ENCODE data around the gene KHDRBS2.

The KHDRBS2 gene

DNA sequence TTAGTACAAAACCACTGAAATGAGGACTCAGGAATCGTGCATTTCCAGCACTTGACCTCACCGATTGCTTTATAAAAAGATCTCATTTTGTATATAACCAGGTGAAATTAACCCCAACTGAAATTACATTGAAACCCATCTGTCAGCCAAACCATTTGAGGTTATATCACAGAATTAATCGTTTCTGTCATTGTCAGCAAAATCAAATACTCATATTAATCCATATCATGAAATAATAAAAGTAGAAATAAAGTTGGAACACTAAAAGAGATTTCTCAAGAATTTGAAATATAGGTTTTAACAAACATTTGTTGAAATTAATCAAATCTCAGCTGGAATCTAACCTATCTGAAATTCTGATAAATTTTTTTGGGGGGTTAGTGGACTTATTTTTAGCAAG, 23.7 kb downstream of the KHDRBS2 start:
- TF ChIP-seq, protein P1, sequence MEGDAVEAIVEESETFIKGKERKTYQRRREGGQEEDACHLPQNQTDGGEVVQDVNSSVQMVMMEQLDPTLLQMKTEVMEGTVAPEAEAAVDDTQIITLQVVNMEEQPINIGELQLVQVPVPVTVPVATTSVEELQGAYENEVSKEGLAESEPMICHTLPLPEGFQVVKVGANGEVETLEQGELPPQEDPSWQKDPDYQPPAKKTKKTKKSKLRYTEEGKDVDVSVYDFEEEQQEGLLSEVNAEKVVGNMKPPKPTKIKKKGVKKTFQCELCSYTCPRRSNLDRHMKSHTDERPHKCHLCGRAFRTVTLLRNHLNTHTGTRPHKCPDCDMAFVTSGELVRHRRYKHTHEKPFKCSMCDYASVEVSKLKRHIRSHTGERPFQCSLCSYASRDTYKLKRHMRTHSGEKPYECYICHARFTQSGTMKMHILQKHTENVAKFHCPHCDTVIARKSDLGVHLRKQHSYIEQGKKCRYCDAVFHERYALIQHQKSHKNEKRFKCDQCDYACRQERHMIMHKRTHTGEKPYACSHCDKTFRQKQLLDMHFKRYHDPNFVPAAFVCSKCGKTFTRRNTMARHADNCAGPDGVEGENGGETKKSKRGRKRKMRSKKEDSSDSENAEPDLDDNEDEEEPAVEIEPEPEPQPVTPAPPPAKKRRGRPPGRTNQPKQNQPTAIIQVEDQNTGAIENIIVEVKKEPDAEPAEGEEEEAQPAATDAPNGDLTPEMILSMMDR (conservative IDR thresholded peaks at IDR 0.05; ENCODE audit: low read length) = no peak
- no peak for TF ChIP-seq EZH2phosphoT487 (IDR thresholded peaks at IDR 0.05; ENCODE audit: borderline replicate concordance)
- Histone ChIP-seq H3K9me2 (replicated peaks; ENCODE audit: low read depth, low read length) (no peaks in the 10 kb centered on the region), H3K9ac (ENCODE audit: low read depth, low read length, poor library complexity, severe bottlenecking) (no peak overlapping the region), H3K27me3 (ENCODE audit: insufficient read depth, low read length, poor library complexity, severe bottlenecking) (no peaks in the 10 kb centered on the region), H3K36me3 (ENCODE audit: insufficient read depth, low read length) (no peaks in the 10 kb centered on the region), H3K4me2 (ENCODE audit: low read depth, low read length, poor library complexity, severe bottlenecking) (no peak overlapping the region), H3F3A (ENCODE audit: low read depth) (no peaks in the 10 kb centered on the region), H2AFZ (ENCODE audit: low read length) (no peak overlapping the region), H3K79me2 (ENCODE audit: insufficient read depth, low read length) (no peaks in the 10 kb centered on the region), H3K4me1 (ENCODE audit: insufficient read depth, low read length, poor library complexity, severe bottlenecking) (no peaks in the 10 kb centered on the region), H4K20me1 (ENCODE audit: insufficient read depth, low read length, poor library complexity, severe bottlenecking) (no peaks in the 10 kb centered on the region), H3K4me3 (ENCODE audit: low read length, poor library complexity, severe bottlenecking) (no peak overlapping the region), H3K9me3 (ENCODE audit: insufficient read depth, low read depth, low read length) (no peaks in the 10 kb centered on the region)

DNA sequence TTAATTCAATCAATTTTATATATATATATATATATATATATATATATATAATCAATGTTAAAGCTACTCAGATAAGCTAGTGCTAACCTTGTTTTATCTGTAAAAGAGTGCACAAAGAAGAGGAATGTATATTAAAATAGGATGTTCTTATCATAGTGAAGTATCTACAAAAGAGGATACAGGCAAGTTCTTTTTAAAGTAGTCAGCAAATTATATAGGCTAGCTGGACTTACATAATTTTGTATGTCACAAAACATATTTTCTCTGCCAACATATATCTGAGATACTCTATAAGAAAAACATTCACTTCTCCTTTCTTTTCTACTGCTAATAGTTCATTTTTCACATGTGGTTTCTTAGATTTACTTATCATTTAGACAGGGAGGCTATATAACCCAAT, 39.9 kb downstream of the KHDRBS2 start:
- no peaks in the 10 kb centered on the region for H3K9me3 ChIP-seq (ENCODE audit: insufficient read depth, low read depth, low read length)
- no peaks in the 10 kb centered on the region for H3K27me3 ChIP-seq (ENCODE audit: insufficient read depth, low read length, poor library complexity, severe bottlenecking)
- no peaks in the 10 kb centered on the region for H3F3A ChIP-seq (ENCODE audit: low read depth)
- no peak overlapping the region for H3K9ac ChIP-seq (ENCODE audit: low read depth, low read length, poor library complexity, severe bottlenecking)
- no peaks in the 10 kb centered on the region for H4K20me1 ChIP-seq (ENCODE audit: insufficient read depth, low read length, poor library complexity, severe bottlenecking)
- H3K4me1 ChIP-seq (ENCODE audit: insufficient read depth, low read length, poor library complexity, severe bottlenecking) = no peaks in the 10 kb centered on the region
- H3K79me2 ChIP-seq (ENCODE audit: insufficient read depth, low read length) = no peaks in the 10 kb centered on the region
- no peak overlapping the region for H2AFZ ChIP-seq (ENCODE audit: low read length)
- TF ChIP-seq, protein P1 (conservative IDR thresholded peaks at IDR 0.05; ENCODE audit: low read length) = no peak
- TF ChIP-seq EZH2phosphoT487 (IDR thresholded peaks at IDR 0.05; ENCODE audit: borderline replicate concordance) = no peak
- no peaks in the 10 kb centered on the region for H3K36me3 ChIP-seq (ENCODE audit: insufficient read depth, low read length)
- no peaks in the 10 kb centered on the region for H3K9me2 ChIP-seq (replicated peaks; ENCODE audit: low read depth, low read length)
- H3K4me3 ChIP-seq (ENCODE audit: low read length, poor library complexity, severe bottlenecking) = no peak overlapping the region
- no peak overlapping the region for H3K4me2 ChIP-seq (ENCODE audit: low read depth, low read length, poor library complexity, severe bottlenecking)

DNA sequence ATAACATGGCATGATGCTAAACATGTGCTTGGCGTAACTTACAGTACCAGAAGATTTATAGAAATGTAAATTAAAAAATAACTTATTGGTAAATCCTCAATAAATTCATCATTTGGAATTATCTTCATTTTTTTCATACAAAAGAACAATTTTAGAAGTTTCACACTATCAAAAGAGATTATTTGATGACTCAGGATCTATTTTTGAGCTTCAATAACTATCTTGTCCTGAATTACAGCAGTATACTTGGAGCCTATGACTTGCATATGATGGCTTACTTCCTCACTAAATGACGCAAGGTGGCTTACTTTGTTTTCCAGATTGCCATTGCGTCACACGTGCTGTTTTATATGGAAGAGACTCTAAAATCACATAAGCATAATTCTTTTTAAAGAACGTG, 49.2 kb downstream of the KHDRBS2 start:
- Histone ChIP-seq H3F3A (ENCODE audit: low read depth) (no peaks in the 10 kb centered on the region), H3K4me1 (ENCODE audit: insufficient read depth, low read length, poor library complexity, severe bottlenecking) (no peaks in the 10 kb centered on the region), H4K20me1 (ENCODE audit: insufficient read depth, low read length, poor library complexity, severe bottlenecking) (no peaks in the 10 kb centered on the region), H3K4me3 (ENCODE audit: low read length, poor library complexity, severe bottlenecking) (no peak overlapping the region), H3K9ac (ENCODE audit: low read depth, low read length, poor library complexity, severe bottlenecking) (no peak overlapping the region), H3K4me2 (ENCODE audit: low read depth, low read length, poor library complexity, severe bottlenecking) (no peak overlapping the region), H3K9me3 (ENCODE audit: insufficient read depth, low read depth, low read length) (no peaks in the 10 kb centered on the region), H3K79me2 (ENCODE audit: insufficient read depth, low read length) (no peaks in the 10 kb centered on the region), H3K9me2 (replicated peaks; ENCODE audit: low read depth, low read length) (no peaks in the 10 kb centered on the region), H3K36me3 (ENCODE audit: insufficient read depth, low read length) (no peaks in the 10 kb centered on the region), H2AFZ (ENCODE audit: low read length) (no peak overlapping the region), H3K27me3 (ENCODE audit: insufficient read depth, low read length, poor library complexity, severe bottlenecking) (no peaks in the 10 kb centered on the region)
- TF ChIP-seq EZH2phosphoT487 (IDR thresholded peaks at IDR 0.05; ENCODE audit: borderline replicate concordance) = no peak
- TF ChIP-seq, protein P1 (conservative IDR thresholded peaks at IDR 0.05; ENCODE audit: low read length) = no peak
